NCI-H524 (cell line): Measurements from ENCODE around the gene SOCS3.

Source experiments
- DNase-seq, 2 experiments: peaks; one replicate each; lab custom pipeline; 2025; lab: John Stamatoyannopoulos, UW

Gene SOCS3

DNA sequence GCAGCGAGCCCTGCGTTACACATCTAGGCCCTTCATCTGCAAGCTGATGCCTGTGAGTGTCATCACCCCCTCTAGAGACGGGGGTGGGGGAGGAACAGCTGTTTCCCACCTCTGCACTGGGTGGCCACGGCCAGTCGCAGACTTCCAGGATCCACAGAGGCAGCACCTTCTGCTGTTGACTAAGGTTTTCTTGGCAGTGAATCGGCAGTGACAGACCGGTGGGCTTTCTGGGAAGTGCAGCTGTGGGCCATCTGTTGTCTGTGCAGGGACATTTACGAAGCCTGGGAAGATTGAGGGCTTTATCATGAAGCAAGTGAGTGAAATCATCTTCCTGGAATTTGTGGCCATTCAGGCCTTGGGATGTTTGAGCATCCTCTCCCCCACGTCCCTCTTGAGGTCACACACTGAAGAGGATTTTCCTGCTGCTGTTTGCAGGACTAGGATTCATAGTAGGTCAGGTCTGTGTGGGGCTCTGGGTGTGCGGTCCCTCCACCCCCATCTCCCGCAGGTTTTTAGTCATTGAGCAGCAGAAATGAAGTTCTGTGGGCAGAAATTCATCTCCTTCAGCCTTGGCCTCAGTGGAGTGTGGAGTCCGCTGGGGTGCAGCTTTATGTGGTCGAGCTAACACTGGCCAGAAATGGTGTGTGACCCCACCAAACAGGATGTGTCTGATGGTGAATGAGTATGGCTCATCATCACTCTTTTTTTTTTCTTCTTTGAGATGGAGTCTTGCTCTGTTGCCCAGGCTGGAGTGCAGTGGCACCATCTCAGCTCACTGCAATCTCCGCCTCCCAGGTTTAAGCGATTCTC is 30.6 kb upstream of the SOCS3 start:
- peak; percentile 97 to 99 for DNase-seq

- no peak for DNase-seq
Observed at GRCh38 chr17:78387977-78388941, 28.4 kb upstream of the SOCS3 start.

GRCh38 chr17:78384479-78385175 is 24.8 kb upstream of the SOCS3 start:
- DNase-seq = no peak

DNA sequence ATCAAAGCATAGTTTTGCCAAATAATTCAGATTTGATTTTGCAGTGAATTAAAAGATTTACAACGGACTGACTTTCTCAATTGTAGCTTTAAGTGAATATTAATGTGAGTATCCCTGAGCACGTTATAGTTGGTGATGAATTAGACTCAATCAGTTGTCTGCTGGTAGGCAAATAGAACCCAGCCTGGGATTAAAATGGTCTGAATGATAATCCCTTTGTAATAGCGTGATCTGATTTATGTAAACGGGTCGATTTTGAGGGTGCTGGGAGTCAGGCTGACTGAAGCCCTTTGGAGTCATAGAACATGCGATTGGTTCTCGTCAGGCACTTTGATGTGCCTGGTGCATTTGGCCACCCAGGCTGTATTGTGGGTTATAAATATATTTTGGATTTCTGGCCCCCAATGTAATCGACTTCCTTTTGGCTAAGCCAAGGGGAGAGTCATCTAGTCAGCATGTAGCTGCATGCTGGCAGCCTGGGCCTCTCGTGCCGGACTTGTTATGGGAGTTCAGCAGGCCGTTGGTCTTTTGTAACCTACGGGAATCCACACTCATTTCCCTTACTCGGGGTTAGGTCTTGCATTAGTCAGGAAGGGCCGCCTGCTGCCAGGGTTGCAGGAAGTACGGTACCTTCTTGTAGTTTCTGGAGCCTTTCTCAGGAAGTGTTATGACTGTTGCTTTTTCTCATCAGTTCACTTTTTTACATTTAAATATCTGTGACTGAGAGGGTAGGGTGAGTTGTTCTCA is 24.0 kb upstream of the SOCS3 start:
- no peak for DNase-seq

DNA sequence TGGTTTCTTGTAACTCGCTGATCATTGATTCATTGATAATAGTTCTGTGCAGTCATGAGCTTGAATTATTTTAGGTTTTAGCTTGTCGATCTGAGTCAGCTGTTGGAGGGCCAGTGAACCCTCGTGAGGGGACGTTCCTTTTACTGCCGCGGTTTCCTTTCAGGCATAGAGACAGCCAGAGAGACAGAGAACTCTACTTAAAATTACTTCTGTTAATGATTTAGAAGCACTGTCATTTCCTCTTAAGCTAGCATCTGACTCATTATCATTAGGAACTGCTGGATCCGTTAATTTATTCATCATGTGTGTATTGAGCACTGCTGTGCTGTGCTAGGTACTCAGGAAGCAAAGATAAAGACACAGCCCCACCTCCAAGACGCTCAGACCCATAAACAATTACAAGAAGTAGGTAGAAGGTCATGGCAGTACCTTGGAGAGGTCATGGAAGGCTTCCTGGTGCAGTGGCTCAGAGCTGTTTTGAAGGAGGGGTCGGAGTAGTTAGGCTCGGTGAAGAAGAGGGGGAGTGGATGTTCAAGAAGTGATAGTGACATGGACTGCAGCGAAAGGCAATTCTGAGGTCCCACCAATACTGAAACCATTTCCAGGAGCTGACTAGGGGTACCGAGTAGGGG is 21.8 kb upstream of the SOCS3 start:
- DNase-seq = no peak

DNA sequence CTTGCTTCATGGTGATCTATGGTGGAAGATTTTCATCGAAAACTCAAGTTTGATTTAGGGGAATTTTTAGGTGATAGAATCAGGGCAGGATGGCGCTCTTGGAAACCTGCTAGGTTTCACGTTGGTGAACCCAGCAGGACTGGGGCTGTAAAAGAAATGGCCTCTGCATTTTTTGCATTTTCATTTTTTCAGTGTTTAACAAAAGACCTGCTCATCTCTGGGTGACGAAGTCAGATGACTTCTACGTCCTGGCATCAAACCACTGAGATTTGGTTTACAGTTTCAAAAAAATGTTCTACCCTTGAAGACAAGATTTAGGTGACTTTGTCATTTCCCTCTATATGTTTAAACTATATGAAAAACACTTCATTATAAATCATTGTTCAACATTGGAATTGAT is 20.5 kb upstream of the SOCS3 start:
- DNase-seq = no peak

DNA sequence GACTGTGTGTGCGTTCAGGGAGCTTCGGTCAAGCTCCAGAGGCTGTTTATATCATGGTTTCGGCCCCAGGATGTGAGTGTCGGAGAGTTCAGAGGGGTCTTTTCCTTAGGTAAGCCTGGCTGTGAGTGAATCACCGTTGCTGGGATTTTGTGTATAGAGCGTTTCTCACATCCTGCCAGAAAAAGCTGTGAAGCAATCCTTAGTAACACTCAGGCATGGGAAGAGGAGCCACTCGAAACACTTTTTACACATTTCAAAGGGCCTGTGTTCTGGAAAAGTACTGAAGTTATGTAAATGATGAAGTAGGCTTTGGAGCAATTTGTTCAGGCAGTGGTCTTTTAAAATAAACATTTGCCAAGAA is 19.2 kb upstream of the SOCS3 start:
- DNase-seq = no peak

DNA sequence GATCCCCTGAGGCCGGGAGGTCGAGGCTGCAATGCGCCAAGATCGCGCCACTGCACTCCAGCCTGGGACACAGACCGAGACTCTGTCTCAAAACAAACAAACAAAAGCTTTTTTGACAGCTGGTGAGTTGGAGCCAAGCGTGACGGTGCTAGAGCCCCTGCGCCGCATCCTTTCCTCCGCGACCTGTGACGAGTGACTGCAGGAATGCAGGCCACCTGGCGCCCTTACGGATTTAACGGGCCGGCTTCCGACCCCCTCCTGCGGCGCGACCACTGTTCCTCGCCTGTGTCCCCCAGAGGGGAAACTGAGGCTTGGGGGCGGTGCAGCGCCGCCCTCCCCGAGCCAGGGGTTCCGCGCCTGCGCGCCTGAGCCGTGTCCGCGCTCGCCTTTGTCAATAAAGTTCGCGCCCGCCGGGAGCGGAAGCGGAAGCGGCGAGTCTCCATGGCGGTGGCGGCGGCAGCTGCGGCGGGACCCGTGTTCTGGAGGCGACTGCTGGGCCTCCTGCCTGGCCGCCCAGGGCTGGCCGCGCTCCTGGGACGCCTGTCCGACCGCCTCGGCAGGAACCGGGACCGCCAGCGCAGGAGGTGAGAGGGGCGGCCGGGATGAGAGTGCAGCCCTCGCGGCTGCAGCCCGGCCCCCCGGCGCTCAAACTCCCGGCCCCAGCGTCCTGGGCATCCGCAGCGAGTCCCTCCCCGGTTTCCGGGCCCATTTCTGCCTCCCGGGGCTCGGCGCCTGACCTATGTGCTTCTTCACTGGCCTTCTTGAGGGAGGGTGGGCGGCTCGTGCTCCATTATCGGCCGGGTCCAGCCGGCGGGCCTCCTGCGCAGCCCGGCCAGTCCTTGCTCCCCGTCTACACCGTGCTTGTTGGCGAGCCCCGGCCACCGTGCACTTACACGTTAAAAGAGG is 18.6 kb upstream of the SOCS3 start, which contains the start of gene PGS1:
TSS of gene PGS1 (plus strand) at position 425 of the 906 bp plus-strand sequence. CDS start at position 442, 17 bp downstream.
- DNase-seq = peak; percentile 72 to 73

DNA sequence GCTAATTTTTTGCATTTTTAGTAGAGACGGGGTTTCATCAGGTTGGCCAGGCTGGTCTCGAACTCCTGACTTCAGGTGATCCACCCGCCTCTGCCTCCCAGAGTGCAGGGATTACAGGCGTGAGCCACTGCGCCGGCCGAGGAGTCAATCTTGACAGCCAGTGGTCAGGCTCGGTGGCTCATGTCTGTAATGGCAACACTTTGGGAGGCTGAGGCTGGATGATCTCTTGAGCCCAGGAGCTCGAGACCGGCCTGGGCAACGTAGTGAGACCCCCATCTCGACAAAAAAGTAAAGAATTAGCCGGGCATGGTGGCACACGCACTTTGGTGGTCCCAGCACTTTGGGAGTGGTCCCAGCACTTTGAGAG is 18.0 kb upstream of the SOCS3 start:
- DNase-seq = no peak

DNA sequence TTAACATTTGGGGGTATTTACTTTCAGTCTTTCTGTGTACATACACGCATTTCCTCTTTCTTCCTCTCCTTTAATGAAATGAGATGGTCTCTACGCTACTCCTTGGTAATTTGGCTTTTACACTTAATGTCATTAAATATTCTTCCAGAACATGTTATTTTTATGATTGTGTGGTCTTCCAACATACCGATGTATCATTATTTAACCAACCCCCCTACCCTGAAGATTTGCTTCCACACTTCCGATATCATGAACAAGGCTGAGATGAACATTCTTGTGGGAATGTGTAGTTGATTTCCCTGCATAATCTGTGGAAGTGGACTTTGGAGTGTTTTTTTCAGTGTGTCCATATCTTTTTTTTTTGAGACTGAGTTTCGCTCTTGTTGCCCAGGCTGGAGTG is 16.3 kb upstream of the SOCS3 start:
- no peak for DNase-seq

- DNase-seq = no peak
Observed at GRCh38 chr17:78375401-78376151, 15.7 kb upstream of the SOCS3 start.

GRCh38 chr17:78374631-78375274 is 14.9 kb upstream of the SOCS3 start:
- no peak for DNase-seq

DNA sequence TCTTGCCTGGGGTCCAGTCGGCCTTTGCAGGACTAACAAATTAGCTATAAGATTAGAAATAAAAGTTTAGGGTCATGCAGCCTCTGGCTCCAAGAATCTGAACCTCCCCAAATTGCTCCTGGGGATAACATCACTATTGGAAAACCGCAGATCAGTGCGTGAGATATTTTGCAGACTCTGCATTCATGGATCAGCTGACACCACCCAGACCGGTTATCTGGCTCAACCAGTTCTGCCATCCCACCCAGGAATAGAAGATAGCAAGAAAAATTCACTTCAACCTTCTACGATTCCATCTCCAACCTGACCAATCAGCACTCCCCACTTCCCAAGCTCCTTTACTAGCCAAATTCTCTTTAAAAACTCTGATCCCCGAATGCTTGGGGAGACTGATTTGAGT is 14.3 kb upstream of the SOCS3 start:
- DNase-seq = no peak

GRCh38 chr17:78372841-78373240 is 13.0 kb upstream of the SOCS3 start:
- no peak for DNase-seq

GRCh38 chr17:78371056-78371455 is 11.2 kb upstream of the SOCS3 start:
- no peak for DNase-seq

GRCh38 chr17:78369791-78370381 is 10.0 kb upstream of the SOCS3 start:
- no peak for DNase-seq

DNA sequence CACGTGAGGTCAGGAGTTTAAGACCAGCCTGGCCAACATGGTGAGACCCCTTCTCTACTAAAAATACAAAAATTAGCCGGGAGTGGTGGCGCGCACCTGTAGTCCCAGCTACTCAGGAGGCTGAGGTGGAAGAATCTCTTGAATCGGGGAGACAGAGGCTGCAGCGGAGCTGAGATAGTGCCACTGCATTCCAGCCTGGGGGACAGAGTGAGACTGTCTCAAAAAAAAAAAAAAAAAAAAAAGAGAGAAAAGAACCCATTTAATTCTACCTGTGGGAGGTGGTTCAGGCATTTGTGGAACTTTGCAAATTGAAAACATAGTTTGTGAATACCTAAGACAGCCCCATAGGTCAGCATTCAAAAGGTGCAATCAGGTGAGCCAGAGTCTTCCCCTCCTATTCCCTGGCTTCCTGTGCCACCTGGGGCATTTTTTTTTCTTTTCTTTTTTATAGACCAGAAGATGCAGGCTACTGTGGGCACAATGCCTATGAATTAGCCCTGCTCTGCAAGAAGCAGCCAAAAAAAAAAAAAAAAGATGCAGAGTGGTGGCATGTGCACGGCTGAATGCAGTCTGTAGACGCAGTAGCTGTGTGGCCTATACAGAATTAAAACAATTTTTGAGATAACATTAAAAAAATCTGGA is 9.1 kb upstream of the SOCS3 start:
- no peak for DNase-seq

GRCh38 chr17:78368348-78368747 is 8.5 kb upstream of the SOCS3 start:
- DNase-seq = no peak
